Glutamatergic neuron (in vitro differentiated cells): Measurements from ENCODE around the gene SF3B4. TPM values are rescaled to one million over a fixed set of nuclear protein-coding genes. Genes with fewer than 3 reads are reported as not detected.
A peak's percentile ranks its signal among the peaks of the same experiment; 100 is the strongest.

Experiments used
- DNase-seq: peaks from one replicate; pipeline ENCODE4 v3.0.0; 2022
- H3K27ac Mint-ChIP-seq: one replicate; pipeline ENCODE4 v1.8.0; 2020; ENCODE audit warnings: mild to moderate bottlenecking, mixed read lengths, inconsistent platforms; ENCODE audit not compliant: unreplicated experiment
- H3K27me3 Mint-ChIP-seq: one replicate; pipeline ENCODE4 v1.8.0; 2020; ENCODE audit warnings: mild to moderate bottlenecking, moderate library complexity, mixed read lengths, inconsistent platforms; ENCODE audit not compliant: unreplicated experiment
- H3K36me3 Mint-ChIP-seq: one replicate; pipeline ENCODE4 v1.8.0; 2020; ENCODE audit warnings: mild to moderate bottlenecking, mixed read lengths, inconsistent platforms; ENCODE audit not compliant: unreplicated experiment
- H3K4me1 Mint-ChIP-seq: one replicate; pipeline ENCODE4 v1.8.0; 2020; ENCODE audit warnings: mild to moderate bottlenecking, low read depth, mixed read lengths, inconsistent platforms; ENCODE audit not compliant: unreplicated experiment
- H3K4me3 Mint-ChIP-seq: one replicate; pipeline ENCODE4 v1.8.0; 2020; ENCODE audit warnings: mild to moderate bottlenecking, mixed read lengths, inconsistent platforms; ENCODE audit not compliant: unreplicated experiment
- H3K9me3 Mint-ChIP-seq: one replicate; pipeline ENCODE4 v1.8.0; 2020; ENCODE audit warnings: mild to moderate bottlenecking, moderate library complexity, mixed read lengths, inconsistent platforms; ENCODE audit not compliant: unreplicated experiment
- total RNA-seq: library from RNA; stranded (reverse); fragmentation: NEBNext Ultra II Directional; extraction: Animal tissue kit (Norgen Biotek cat#: 25700); gene quantifications from one replicate; pipeline ENCODE4 v1.2.1, GENCODE V29; 2021; ENCODE audit not compliant: unreplicated experiment
- TF ChIP-seq, protein P1 (sequence below): fragments of 200-600 bp; sonication (generic); IDR thresholded peaks from one replicate; pipeline ENCODE4 v1.5.0; 2021; ENCODE audit not compliant: partially characterized antibody, unreplicated experiment

The SF3B4 gene
- total RNA-seq, 1 donor from 2014 or later, result 47.3 TPM

DNA sequence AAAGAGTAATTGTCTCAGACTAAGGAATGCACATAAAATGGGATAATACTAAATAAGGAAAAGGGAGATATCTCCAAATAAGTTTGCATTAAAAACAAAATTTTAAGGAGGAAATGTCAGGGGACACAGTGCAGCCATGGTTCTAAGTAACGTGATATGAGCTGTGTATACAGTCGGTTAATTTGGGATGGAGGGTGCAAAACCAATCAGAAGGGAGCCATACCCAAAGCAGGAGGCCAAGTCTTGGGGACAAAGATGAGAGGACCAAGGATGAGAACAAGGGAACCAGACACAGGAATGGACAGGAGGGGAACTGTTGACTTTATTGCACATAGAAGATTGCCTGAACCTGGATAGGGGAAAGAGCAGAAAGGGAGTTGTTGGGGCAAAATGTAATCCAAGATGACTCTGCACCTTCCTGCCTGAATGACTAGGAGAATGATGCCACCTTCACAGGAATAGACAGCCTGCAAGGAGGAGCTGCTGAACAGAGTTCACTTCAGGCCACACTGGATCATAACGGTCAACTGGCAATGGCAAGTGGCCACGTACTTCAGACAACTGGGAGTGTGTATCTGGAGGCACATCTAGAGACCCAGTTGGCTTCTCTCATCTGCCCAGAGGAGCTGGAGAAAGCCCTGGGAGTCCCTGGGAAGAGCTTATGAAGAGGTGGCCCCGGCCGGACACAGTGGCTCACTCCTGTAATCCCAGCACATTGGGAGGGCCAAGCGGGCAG lies 50.2 kb downstream of the SF3B4 start:
- H3K36me3 Mint-ChIP-seq, result no peaks in the 10 kb centered on the region

More for the DNA sequence above, 50.2 kb downstream of the SF3B4 start:
- peak overlapping the region; percentile 28 for H3K27ac Mint-ChIP-seq
- H3K4me3 Mint-ChIP-seq, result no peak overlapping the region
- DNase-seq, result no peak
- H3K4me1 Mint-ChIP-seq, result no peaks in the 10 kb centered on the region
- no peaks in the 10 kb centered on the region for H3K9me3 Mint-ChIP-seq
- H3K27me3 Mint-ChIP-seq, result peaks cover 2% of the 10 kb centered on the region
- TF ChIP-seq, protein P1, sequence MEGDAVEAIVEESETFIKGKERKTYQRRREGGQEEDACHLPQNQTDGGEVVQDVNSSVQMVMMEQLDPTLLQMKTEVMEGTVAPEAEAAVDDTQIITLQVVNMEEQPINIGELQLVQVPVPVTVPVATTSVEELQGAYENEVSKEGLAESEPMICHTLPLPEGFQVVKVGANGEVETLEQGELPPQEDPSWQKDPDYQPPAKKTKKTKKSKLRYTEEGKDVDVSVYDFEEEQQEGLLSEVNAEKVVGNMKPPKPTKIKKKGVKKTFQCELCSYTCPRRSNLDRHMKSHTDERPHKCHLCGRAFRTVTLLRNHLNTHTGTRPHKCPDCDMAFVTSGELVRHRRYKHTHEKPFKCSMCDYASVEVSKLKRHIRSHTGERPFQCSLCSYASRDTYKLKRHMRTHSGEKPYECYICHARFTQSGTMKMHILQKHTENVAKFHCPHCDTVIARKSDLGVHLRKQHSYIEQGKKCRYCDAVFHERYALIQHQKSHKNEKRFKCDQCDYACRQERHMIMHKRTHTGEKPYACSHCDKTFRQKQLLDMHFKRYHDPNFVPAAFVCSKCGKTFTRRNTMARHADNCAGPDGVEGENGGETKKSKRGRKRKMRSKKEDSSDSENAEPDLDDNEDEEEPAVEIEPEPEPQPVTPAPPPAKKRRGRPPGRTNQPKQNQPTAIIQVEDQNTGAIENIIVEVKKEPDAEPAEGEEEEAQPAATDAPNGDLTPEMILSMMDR, result no peak

Other genes starting within 250 kb of the SF3B4 start
- gene FCGR1A, start 145.1 kb downstream of the SF3B4 start, total RNA-seq, result not detected
- 6.4 TPM for gene BOLA1, start 28.2 kb downstream of the SF3B4 start, total RNA-seq
- gene SV2A, start 10.0 kb downstream of the SF3B4 start, total RNA-seq, result 34.9 TPM
- gene MTMR11, start 9.1 kb upstream of the SF3B4 start, total RNA-seq, result 2.6 TPM
- 15.4 TPM for gene OTUD7B, start 82.9 kb upstream of the SF3B4 start, total RNA-seq
- 60.0 TPM for gene VPS45, start 140.0 kb upstream of the SF3B4 start, total RNA-seq
- 142 TPM for gene PLEKHO1, start 222.1 kb upstream of the SF3B4 start, total RNA-seq